GM12872 (cell line): ENCODE measurements around the gene MBOAT7.

ENCODE experiments used
- CTCF ChIP-seq: IDR thresholded peaks from 3 replicates; pipeline ENCODE4 v1.5.1; 2011; ENCODE audit warnings: low read depth, mild to moderate bottlenecking, low read length, moderate library complexity; ENCODE audit not compliant: insufficient read depth

MBOAT7 gene

GRCh38 chr19:54179262-54179852 lies 10.0 kb downstream of the MBOAT7 start:
- TF ChIP-seq CTCF, result no peak

DNA sequence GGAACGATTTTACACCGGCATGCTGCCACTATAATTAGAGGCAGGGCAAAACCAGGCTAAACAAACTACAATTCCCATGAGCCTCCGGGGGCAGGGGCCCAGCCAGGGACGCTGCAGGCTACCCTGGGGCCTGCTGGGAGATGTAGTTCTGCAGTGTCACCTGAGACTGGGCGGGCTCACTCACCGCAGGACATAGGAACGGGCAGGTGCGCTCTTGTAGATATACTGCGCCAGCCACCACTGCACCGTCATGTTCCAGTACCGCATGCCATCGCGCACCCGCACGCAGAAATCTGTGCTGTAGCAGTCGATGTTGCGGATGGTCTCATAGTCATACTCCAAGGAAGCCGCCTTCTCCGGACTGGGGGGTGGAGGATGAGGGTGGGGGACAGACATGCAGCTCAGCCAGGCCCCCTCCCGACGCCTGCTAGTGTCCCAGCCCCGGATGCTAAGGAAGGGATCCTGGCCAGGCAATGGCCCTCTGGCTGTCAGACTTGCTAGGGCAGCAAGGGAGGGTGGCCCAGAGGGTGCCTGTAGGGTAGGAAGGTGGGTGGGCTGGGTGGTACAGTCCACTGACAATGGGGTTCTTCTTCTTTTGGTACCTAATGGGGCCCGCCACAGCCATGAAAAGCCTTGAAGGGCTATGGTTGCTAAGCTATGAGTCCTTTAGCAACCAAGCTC lies 10.7 kb downstream of the MBOAT7 start:
- no peak for TF ChIP-seq CTCF

GRCh38 chr19:54173951-54174834 lies 15.2 kb downstream of the MBOAT7 start:
- no peak for TF ChIP-seq CTCF

DNA sequence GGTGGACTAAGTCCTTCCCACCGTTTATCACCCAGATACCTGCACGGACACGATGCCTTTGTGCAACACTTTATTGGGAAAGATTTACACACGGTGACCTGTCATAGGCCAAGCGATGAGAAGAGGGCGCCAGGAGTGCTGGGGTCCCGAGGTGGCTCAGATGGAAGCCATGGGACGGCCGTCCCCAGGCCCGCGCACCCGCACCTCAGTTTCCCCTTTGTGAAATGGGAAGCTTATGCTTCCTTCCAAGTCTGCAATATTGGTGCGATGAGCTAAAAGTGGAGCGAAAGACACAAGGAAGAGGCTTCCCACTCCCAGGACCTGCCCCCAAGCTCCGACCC lies 16.1 kb downstream of the MBOAT7 start:
- no peak for TF ChIP-seq CTCF

DNA sequence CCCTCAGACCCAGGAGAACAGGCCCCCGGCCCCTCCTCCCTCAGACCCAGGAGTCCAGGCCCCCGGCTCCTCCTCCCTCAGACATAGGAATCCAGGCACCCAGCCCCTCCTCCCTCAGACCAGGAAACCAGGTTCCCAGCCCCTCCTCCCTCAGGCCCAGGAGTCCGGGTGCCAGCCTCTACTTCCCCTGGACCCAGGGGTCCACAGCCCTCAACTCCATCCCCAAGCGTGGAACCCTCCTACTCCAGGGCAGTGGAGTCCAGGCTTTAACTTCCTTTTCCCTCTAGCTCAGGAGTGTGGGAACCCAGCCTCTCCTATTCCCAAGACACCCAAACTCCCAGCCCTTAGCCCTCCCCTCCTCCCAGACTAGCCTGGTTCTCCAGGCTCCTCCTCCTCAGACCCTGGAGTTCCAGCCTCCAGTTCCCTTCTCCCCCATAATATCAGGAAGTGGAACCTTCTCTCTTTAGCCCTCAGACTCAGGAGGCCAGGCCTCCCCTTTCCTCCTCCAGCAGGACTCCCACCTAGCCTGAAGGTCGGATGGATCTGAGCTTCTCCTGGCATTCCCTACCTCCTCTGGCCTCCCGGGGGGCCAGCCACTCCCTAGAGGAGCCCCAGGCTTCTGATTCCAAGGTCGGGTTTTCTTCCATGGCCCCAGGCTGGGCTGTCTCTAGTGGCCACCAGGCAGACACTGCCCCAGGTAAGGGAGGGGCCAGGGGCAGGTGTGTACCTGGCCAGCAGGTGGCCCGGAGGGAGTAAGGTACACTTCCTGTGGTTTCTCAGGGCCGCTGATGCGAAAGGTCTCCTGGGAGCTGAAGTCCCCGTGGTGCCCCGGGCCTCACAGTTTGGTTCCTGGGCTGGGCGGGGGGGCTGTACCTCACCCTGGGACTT lies 16.7 kb downstream of the MBOAT7 start, which contains the start of gene TMC4:
TMC4 (minus strand) TSS at position 690 of the 888 bp plus-strand sequence; CDS start at position 647, 43 bp downstream.
- 0 out of 3 replicates have a peak, but pooled peaks have one; percentile 16 for TF ChIP-seq CTCF

GRCh38 chr19:54169149-54169740 lies 20.1 kb downstream of the MBOAT7 start:
- TF ChIP-seq CTCF, result no peak
